Endothelial cell of umbilical vein (primary cell): ENCODE measurements around the gene AACS.

Source experiments
- CTCF ChIP-seq, 2 donors: IDR thresholded peaks; 1 replicate in 1 of 2; 2 replicates in 1 of 2; pipeline ENCODE4 v1.5.1; 2011; ENCODE audit warnings: low read length in 2 of 2, mild to moderate bottlenecking in 2 of 2, moderate library complexity in 2 of 2, control low read depth in 1 of 2, inconsistent platforms in 1 of 2, low read depth in 1 of 2; ENCODE audit not compliant: insufficient read depth in 1 of 2; ENCODE audit errors: extremely low read depth in 1 of 2
- EZH2 ChIP-seq: IDR thresholded peaks from 2 replicates; pipeline ENCODE4 v1.6.1; 2012; ENCODE audit warnings: borderline replicate concordance, low read depth, mild to moderate bottlenecking, moderate library complexity, low read length, inconsistent platforms; ENCODE audit not compliant: severe bottlenecking
- FOS ChIP-seq: IDR thresholded peaks from 2 replicates; pipeline ENCODE4 v1.6.1; 2011; ENCODE audit warnings: mild to moderate bottlenecking, low read length, moderate library complexity, borderline replicate concordance; ENCODE audit not compliant: insufficient read depth
- JUN ChIP-seq: IDR thresholded peaks from 2 replicates; pipeline ENCODE4 v1.6.1; 2011; ENCODE audit warnings: borderline replicate concordance, low read depth; ENCODE audit not compliant: insufficient read length, insufficient read depth
- MAX ChIP-seq: IDR thresholded peaks from 2 replicates; pipeline ENCODE4 v1.6.1; 2011; ENCODE audit not compliant: insufficient read depth, insufficient read length
- MYC ChIP-seq: IDR thresholded peaks from one replicate; pipeline ENCODE4 v1.6.1; 2011; ENCODE audit warnings: mild to moderate bottlenecking, low read depth, low read length
- POLR2A ChIP-seq: IDR thresholded peaks from 2 replicates; pipeline ENCODE4 v1.6.1; 2012; ENCODE audit warnings: low read depth, mild to moderate bottlenecking, control low read depth, low read length
- POLR2AphosphoS5 ChIP-seq: IDR thresholded peaks from 2 replicates; pipeline ENCODE4 v1.6.1; 2012; ENCODE audit warnings: low read depth, mild to moderate bottlenecking, control low read depth, low read length, moderate library complexity; ENCODE audit not compliant: insufficient read depth

GRCh38 chr12:125129591-125130255, 64.5 kb downstream of the AACS start:
- TF ChIP-seq CTCF (IDR thresholded peaks at IDR 0.05; ENCODE audit: extremely low read depth in 1 of 2, insufficient read depth in 1 of 2, low read depth in 1 of 2, low read length in 2 of 2), result no peak
- no peak for TF ChIP-seq POLR2A
- no peak for TF ChIP-seq EZH2
- no peak for TF ChIP-seq MYC
- no peak for TF ChIP-seq MAX
- no peak for TF ChIP-seq POLR2AphosphoS5
- TF ChIP-seq JUN, result no peak
- TF ChIP-seq FOS, result no peak
